ENCODE results near the gene LCP1.

LCP1 gene

GRCh38 chr13:46179491-46179908 lies 2.5 kb downstream of the LCP1 start:
- H3K9ac ChIP-seq (ENCODE audit: low read depth, low read length): no peak overlapping the region

GRCh38 chr13:46178821-46179220 lies 3.2 kb downstream of the LCP1 start:
- Histone ChIP-seq H3K9ac (ENCODE audit: low read depth, low read length) (no peak overlapping the region), H3K4me3 (ENCODE audit: low read length) (no peak overlapping the region), H3K4me1 (ENCODE audit: control insufficient read depth, insufficient read depth, low read length) (no peaks in the 10 kb centered on the region), H3K27me3 (ENCODE audit: control insufficient read depth, insufficient read depth, low read length) (peaks cover 27% of the 10 kb centered on the region), H3K9me3 (replicated peaks; ENCODE audit: low read length) (no peaks in the 10 kb centered on the region), H3K4me2 (ENCODE audit: low read length) (no peak overlapping the region), H3K36me3 (ENCODE audit: insufficient read depth, low read length) (no peaks in the 10 kb centered on the region)

More at GRCh38 chr13:46179491-46179908, 2.5 kb downstream of the LCP1 start:
- Histone ChIP-seq H3K4me1 (ENCODE audit: control insufficient read depth, insufficient read depth, low read length) (no peaks in the 10 kb centered on the region), H3K27me3 (ENCODE audit: control insufficient read depth, insufficient read depth, low read length) (peaks cover 22% of the 10 kb centered on the region), H3K4me2 (ENCODE audit: low read length) (no peak overlapping the region), H3K36me3 (ENCODE audit: insufficient read depth, low read length) (no peaks in the 10 kb centered on the region), H3K4me3 (ENCODE audit: low read length) (no peak overlapping the region), H3K9me3 (replicated peaks; ENCODE audit: low read length) (no peaks in the 10 kb centered on the region)

GRCh38 chr13:46178143-46178542 lies 3.8 kb downstream of the LCP1 start:
- Histone ChIP-seq H3K4me1 (ENCODE audit: control insufficient read depth, insufficient read depth, low read length) (no peaks in the 10 kb centered on the region), H3K4me3 (ENCODE audit: low read length) (no peak overlapping the region), H3K9me3 (replicated peaks; ENCODE audit: low read length) (no peaks in the 10 kb centered on the region), H3K4me2 (ENCODE audit: low read length) (no peak overlapping the region), H3K27me3 (ENCODE audit: control insufficient read depth, insufficient read depth, low read length) (peaks cover 32% of the 10 kb centered on the region), H3K36me3 (ENCODE audit: insufficient read depth, low read length) (no peaks in the 10 kb centered on the region), H3K9ac (ENCODE audit: low read depth, low read length) (no peak overlapping the region)

- Histone ChIP-seq H3K4me1 (ENCODE audit: control insufficient read depth, insufficient read depth, low read length) (no peaks in the 10 kb centered on the region), H3K27me3 (ENCODE audit: control insufficient read depth, insufficient read depth, low read length) (peaks cover 32% of the 10 kb centered on the region), H3K36me3 (ENCODE audit: insufficient read depth, low read length) (no peaks in the 10 kb centered on the region), H3K9me3 (replicated peaks; ENCODE audit: low read length) (no peaks in the 10 kb centered on the region), H3K4me2 (ENCODE audit: low read length) (no peak overlapping the region), H3K9ac (ENCODE audit: low read depth, low read length) (no peak overlapping the region), H3K4me3 (ENCODE audit: low read length) (no peak overlapping the region)
These were observed 5.2 kb downstream of the LCP1 start for GRCh38 chr13:46176756-46177155.

GRCh38 chr13:46173656-46174055 lies 8.3 kb downstream of the LCP1 start:
- H3K4me1 ChIP-seq (ENCODE audit: control insufficient read depth, insufficient read depth, low read length): no peaks in the 10 kb centered on the region
- H3K9ac ChIP-seq (ENCODE audit: low read depth, low read length): no peak overlapping the region
- H3K27me3 ChIP-seq (ENCODE audit: control insufficient read depth, insufficient read depth, low read length): peaks cover 36% of the 10 kb centered on the region
- no peak overlapping the region for H3K4me2 ChIP-seq (ENCODE audit: low read length)
- H3K36me3 ChIP-seq (ENCODE audit: insufficient read depth, low read length): no peaks in the 10 kb centered on the region
- no peak overlapping the region for H3K4me3 ChIP-seq (ENCODE audit: low read length)
- no peaks in the 10 kb centered on the region for H3K9me3 ChIP-seq (replicated peaks; ENCODE audit: low read length)

- Histone ChIP-seq H3K4me1 (ENCODE audit: control insufficient read depth, insufficient read depth, low read length) (no peaks in the 10 kb centered on the region), H3K9me3 (replicated peaks; ENCODE audit: low read length) (no peaks in the 10 kb centered on the region), H3K9ac (ENCODE audit: low read depth, low read length) (no peak overlapping the region), H3K36me3 (ENCODE audit: insufficient read depth, low read length) (no peaks in the 10 kb centered on the region), H3K4me3 (ENCODE audit: low read length) (no peak overlapping the region), H3K4me2 (ENCODE audit: low read length) (no peak overlapping the region), H3K27me3 (ENCODE audit: control insufficient read depth, insufficient read depth, low read length) (peaks cover 45% of the 10 kb centered on the region)
These were observed 9.4 kb downstream of the LCP1 start for GRCh38 chr13:46172531-46172991.

- Histone ChIP-seq H3K36me3 (ENCODE audit: insufficient read depth, low read length) (no peaks in the 10 kb centered on the region), H3K4me3 (ENCODE audit: low read length) (no peak overlapping the region), H3K4me1 (ENCODE audit: control insufficient read depth, insufficient read depth, low read length) (no peaks in the 10 kb centered on the region), H3K27me3 (ENCODE audit: control insufficient read depth, insufficient read depth, low read length) (peaks cover 50% of the 10 kb centered on the region), H3K9ac (ENCODE audit: low read depth, low read length) (no peak overlapping the region), H3K4me2 (ENCODE audit: low read length) (no peak overlapping the region), H3K9me3 (replicated peaks; ENCODE audit: low read length) (no peaks in the 10 kb centered on the region)
These were observed 10.2 kb downstream of the LCP1 start for GRCh38 chr13:46171739-46172138.

- H3K27me3 ChIP-seq (ENCODE audit: control insufficient read depth, insufficient read depth, low read length): peaks cover 55% of the 10 kb centered on the region
- H3K9ac ChIP-seq (ENCODE audit: low read depth, low read length): no peak overlapping the region
- H3K4me2 ChIP-seq (ENCODE audit: low read length): no peak overlapping the region
- no peak overlapping the region for H3K4me3 ChIP-seq (ENCODE audit: low read length)
- H3K9me3 ChIP-seq (replicated peaks; ENCODE audit: low read length): no peaks in the 10 kb centered on the region
- no peaks in the 10 kb centered on the region for H3K36me3 ChIP-seq (ENCODE audit: insufficient read depth, low read length)
- H3K4me1 ChIP-seq (ENCODE audit: control insufficient read depth, insufficient read depth, low read length): no peaks in the 10 kb centered on the region
These were observed 10.8 kb downstream of the LCP1 start for GRCh38 chr13:46171217-46171616.

- Histone ChIP-seq H3K36me3 (ENCODE audit: insufficient read depth, low read length) (no peaks in the 10 kb centered on the region), H3K9ac (ENCODE audit: low read depth, low read length) (no peak overlapping the region), H3K4me3 (ENCODE audit: low read length) (no peak overlapping the region), H3K4me1 (ENCODE audit: control insufficient read depth, insufficient read depth, low read length) (no peaks in the 10 kb centered on the region), H3K4me2 (ENCODE audit: low read length) (no peak overlapping the region), H3K27me3 (ENCODE audit: control insufficient read depth, insufficient read depth, low read length) (peaks cover 56% of the 10 kb centered on the region), H3K9me3 (replicated peaks; ENCODE audit: low read length) (no peaks in the 10 kb centered on the region)
These were observed 11.3 kb downstream of the LCP1 start for GRCh38 chr13:46170687-46171086.

- Histone ChIP-seq H3K27me3 (ENCODE audit: control insufficient read depth, insufficient read depth, low read length) (peaks cover 56% of the 10 kb centered on the region), H3K4me1 (ENCODE audit: control insufficient read depth, insufficient read depth, low read length) (no peaks in the 10 kb centered on the region), H3K4me2 (ENCODE audit: low read length) (no peak overlapping the region), H3K9me3 (replicated peaks; ENCODE audit: low read length) (no peaks in the 10 kb centered on the region), H3K9ac (ENCODE audit: low read depth, low read length) (no peak overlapping the region), H3K36me3 (ENCODE audit: insufficient read depth, low read length) (no peaks in the 10 kb centered on the region), H3K4me3 (ENCODE audit: low read length) (no peak overlapping the region)
These were observed 11.7 kb downstream of the LCP1 start for GRCh38 chr13:46170268-46170667.

GRCh38 chr13:46169758-46170157 lies 12.2 kb downstream of the LCP1 start:
- H3K4me1 ChIP-seq (ENCODE audit: control insufficient read depth, insufficient read depth, low read length): no peaks in the 10 kb centered on the region
- no peaks in the 10 kb centered on the region for H3K36me3 ChIP-seq (ENCODE audit: insufficient read depth, low read length)
- no peaks in the 10 kb centered on the region for H3K9me3 ChIP-seq (replicated peaks; ENCODE audit: low read length)
- no peak overlapping the region for H3K4me3 ChIP-seq (ENCODE audit: low read length)
- no peak overlapping the region for H3K4me2 ChIP-seq (ENCODE audit: low read length)
- H3K27me3 ChIP-seq (ENCODE audit: control insufficient read depth, insufficient read depth, low read length): peaks cover 57% of the 10 kb centered on the region
- no peak overlapping the region for H3K9ac ChIP-seq (ENCODE audit: low read depth, low read length)

GRCh38 chr13:46168783-46169182 lies 13.2 kb downstream of the LCP1 start:
- Histone ChIP-seq H3K4me3 (ENCODE audit: low read length) (no peak overlapping the region), H3K9me3 (replicated peaks; ENCODE audit: low read length) (no peaks in the 10 kb centered on the region), H3K36me3 (ENCODE audit: insufficient read depth, low read length) (no peaks in the 10 kb centered on the region), H3K4me2 (ENCODE audit: low read length) (no peak overlapping the region), H3K27me3 (ENCODE audit: control insufficient read depth, insufficient read depth, low read length) (peaks cover 55% of the 10 kb centered on the region), H3K4me1 (ENCODE audit: control insufficient read depth, insufficient read depth, low read length) (no peaks in the 10 kb centered on the region), H3K9ac (ENCODE audit: low read depth, low read length) (no peak overlapping the region)

Data from skeletal muscle satellite cell (primary cell).